Mesendoderm (in vitro differentiated cells): Measurements from ENCODE around the gene SLC25A12.

Source experiments
- DNase-seq: peaks from one replicate; pipeline ENCODE4 v3.0.0; 2013
- H2AK5ac ChIP-seq: 2 replicates; pipeline ENCODE4 v1.6.1; 2013; ENCODE audit warnings: low read length, inconsistent platforms
- H2BK120ac ChIP-seq: 2 replicates; pipeline ENCODE4 v1.6.1; 2013; ENCODE audit warnings: low read depth, mild to moderate bottlenecking, low read length, moderate library complexity, mixed read lengths
- H2BK15ac ChIP-seq: replicated peaks from 2 replicates; pipeline ENCODE4 v1.6.1; 2013; ENCODE audit warnings: low read depth, mild to moderate bottlenecking, moderate library complexity
- H2BK5ac ChIP-seq: 2 replicates; pipeline ENCODE4 v1.6.1; 2013; ENCODE audit warnings: low read length, inconsistent platforms
- H3K18ac ChIP-seq: 2 replicates; pipeline ENCODE4 v1.6.1; 2013; ENCODE audit warnings: mild to moderate bottlenecking, low read length, mixed read lengths
- H3K23ac ChIP-seq: one replicate; pipeline ENCODE4 v1.6.1; 2013; ENCODE audit warnings: low read length
- H3K27ac ChIP-seq: 2 replicates; pipeline ENCODE4 v1.5.1; 2013; ENCODE audit warnings: low read depth, mild to moderate bottlenecking, inconsistent platforms, low read length, moderate library complexity
- H3K27me3 ChIP-seq: 2 replicates; pipeline ENCODE4 v1.6.1; 2013; ENCODE audit warnings: low read length, control low read depth, mild to moderate bottlenecking, inconsistent platforms; ENCODE audit not compliant: insufficient read depth, poor library complexity
- H3K36me3 ChIP-seq: 2 replicates; pipeline ENCODE4 v1.6.1; 2013; ENCODE audit warnings: low read length, inconsistent platforms; ENCODE audit not compliant: control insufficient read depth, insufficient read depth
- H3K4ac ChIP-seq: one replicate; pipeline ENCODE4 v1.6.1; 2013; ENCODE audit warnings: low read depth, mild to moderate bottlenecking, low read length, moderate library complexity
- H3K4me1 ChIP-seq: 2 replicates; pipeline ENCODE4 v1.6.1; 2013; ENCODE audit warnings: low read depth, low read length, inconsistent platforms; ENCODE audit not compliant: control insufficient read depth
- H3K4me2 ChIP-seq: 2 replicates; pipeline ENCODE4 v1.6.1; 2013; ENCODE audit warnings: low read length
- H3K4me3 ChIP-seq: 2 replicates; pipeline ENCODE4 v1.5.1; 2013; ENCODE audit warnings: mild to moderate bottlenecking, low read length
- H3K56ac ChIP-seq: one replicate; pipeline ENCODE4 v1.6.1; 2013; ENCODE audit warnings: low read length
- H3K79me1 ChIP-seq: 2 replicates; pipeline ENCODE4 v1.6.1; 2013; ENCODE audit warnings: low read length, inconsistent platforms
- H3K79me2 ChIP-seq: 2 replicates; pipeline ENCODE4 v1.6.1; 2013; ENCODE audit warnings: mild to moderate bottlenecking, low read length; ENCODE audit not compliant: control insufficient read depth, insufficient read depth
- H3K9ac ChIP-seq: 2 replicates; pipeline ENCODE4 v1.6.1; 2013; ENCODE audit warnings: low read length, inconsistent platforms
- H4K5ac ChIP-seq: one replicate; pipeline ENCODE4 v1.6.1; 2013; ENCODE audit warnings: low read length
- H4K8ac ChIP-seq: one replicate; pipeline ENCODE4 v1.6.1; 2013; ENCODE audit warnings: low read depth, mild to moderate bottlenecking, control low read depth, low read length, moderate library complexity
- WGBS: extraction: QIAGEN DNeasy Blood & Tissue Kit; methylation state at CpG from one replicate; pipeline ENCODE4 v1.1.7; 2013; ENCODE audit warnings: low lambda C conversion rate, missing lambda C conversion rate; ENCODE audit not compliant: insufficient coverage; ENCODE audit errors: extremely low coverage; 5-methylcytosine and 5-hydroxymethylcytosine counted together

SLC25A12 gene

GRCh38 chr2:171864357-171864985, 29.6 kb downstream of the SLC25A12 start:
- Histone ChIP-seq H3K36me3 (no peaks in the 10 kb centered on the region), H2BK15ac (no peak overlapping the region), H2BK5ac (no peak overlapping the region), H2AK5ac (no peak overlapping the region), H3K4me1 (no peaks in the 10 kb centered on the region), H3K27ac (no peak overlapping the region), H3K4ac (no peak overlapping the region), H3K18ac (no peak overlapping the region), H4K5ac (no peak overlapping the region), H3K79me1 (no peaks in the 10 kb centered on the region), H3K23ac (no peak overlapping the region), H3K4me2 (no peak overlapping the region), H3K56ac (no peak overlapping the region), H2BK120ac (no peak overlapping the region), H3K9ac (no peak overlapping the region), H3K79me2 (no peaks in the 10 kb centered on the region), H3K27me3 (no peaks in the 10 kb centered on the region), H4K8ac (no peak overlapping the region), H3K4me3 (no peak overlapping the region)
- WGBS = no CpG with 5 or more reads among the region's 5 CpGs
- no peak for DNase-seq

GRCh38 chr2:171862501-171862900, 31.5 kb downstream of the SLC25A12 start:
- Histone ChIP-seq H4K8ac (no peak overlapping the region), H3K27me3 (no peaks in the 10 kb centered on the region), H2BK120ac (no peak overlapping the region), H4K5ac (no peak overlapping the region), H3K56ac (no peak overlapping the region), H3K4me1 (no peaks in the 10 kb centered on the region), H2BK5ac (no peak overlapping the region), H3K4me3 (no peak overlapping the region), H2AK5ac (no peak overlapping the region), H3K4ac (no peak overlapping the region), H3K4me2 (no peak overlapping the region), H3K9ac (no peak overlapping the region), H3K79me1 (no peaks in the 10 kb centered on the region), H3K18ac (no peak overlapping the region), H3K79me2 (no peaks in the 10 kb centered on the region), H2BK15ac (no peak overlapping the region), H3K27ac (no peak overlapping the region), H3K23ac (no peak overlapping the region), H3K36me3 (no peaks in the 10 kb centered on the region)
- no CpG with 5 or more reads among the region's 3 CpGs for WGBS
- DNase-seq = no peak

GRCh38 chr2:171858397-171858958, 35.6 kb downstream of the SLC25A12 start:
- H3K79me2 ChIP-seq = no peaks in the 10 kb centered on the region
- no peak overlapping the region for H2AK5ac ChIP-seq
- no peak overlapping the region for H3K4ac ChIP-seq
- WGBS = no CpG with 5 or more reads among the region's 2 CpGs
- H3K27ac ChIP-seq = no peak overlapping the region
- no peak overlapping the region for H3K4me3 ChIP-seq
- H3K9ac ChIP-seq = no peak overlapping the region
- no peaks in the 10 kb centered on the region for H3K4me1 ChIP-seq
- no peak overlapping the region for H4K5ac ChIP-seq
- no peak overlapping the region for H2BK15ac ChIP-seq
- no peak overlapping the region for H2BK5ac ChIP-seq
- H4K8ac ChIP-seq = no peak overlapping the region
- no peak for DNase-seq
- H2BK120ac ChIP-seq = no peak overlapping the region
- no peaks in the 10 kb centered on the region for H3K79me1 ChIP-seq
- H3K4me2 ChIP-seq = no peak overlapping the region
- H3K23ac ChIP-seq = no peak overlapping the region
- no peak overlapping the region for H3K18ac ChIP-seq
- H3K27me3 ChIP-seq = no peaks in the 10 kb centered on the region
- H3K56ac ChIP-seq = no peak overlapping the region
- no peaks in the 10 kb centered on the region for H3K36me3 ChIP-seq

- DNase-seq = no peak
- Histone ChIP-seq H3K79me2 (no peaks in the 10 kb centered on the region), H4K8ac (no peak overlapping the region), H4K5ac (no peak overlapping the region), H3K4me1 (no peaks in the 10 kb centered on the region), H3K27ac (no peak overlapping the region), H2BK15ac (no peak overlapping the region), H3K27me3 (no peaks in the 10 kb centered on the region), H3K4me2 (no peak overlapping the region), H2AK5ac (no peak overlapping the region), H3K4me3 (no peak overlapping the region), H3K36me3 (no peaks in the 10 kb centered on the region), H3K9ac (no peak overlapping the region), H3K56ac (no peak overlapping the region), H2BK5ac (no peak overlapping the region), H3K79me1 (no peaks in the 10 kb centered on the region), H2BK120ac (no peak overlapping the region), H3K4ac (no peak overlapping the region), H3K23ac (no peak overlapping the region), H3K18ac (no peak overlapping the region)
- WGBS = no CpG with 5 or more reads among the region's 2 CpGs
Observed at GRCh38 chr2:171855401-171855800, 38.6 kb downstream of the SLC25A12 start.

- no peak overlapping the region for H2BK15ac ChIP-seq
- H2BK5ac ChIP-seq = no peak overlapping the region
- no peak overlapping the region for H3K9ac ChIP-seq
- no peak overlapping the region for H4K5ac ChIP-seq
- H3K56ac ChIP-seq = no peak overlapping the region
- no CpG with 5 or more reads among the region's 1 CpG for WGBS
- H3K4me1 ChIP-seq = no peaks in the 10 kb centered on the region
- no peak overlapping the region for H3K4ac ChIP-seq
- H2AK5ac ChIP-seq = no peak overlapping the region
- no peak overlapping the region for H4K8ac ChIP-seq
- H3K27me3 ChIP-seq = no peaks in the 10 kb centered on the region
- H3K4me2 ChIP-seq = no peak overlapping the region
- no peak for DNase-seq
- H3K79me1 ChIP-seq = no peaks in the 10 kb centered on the region
- no peak overlapping the region for H3K27ac ChIP-seq
- H3K36me3 ChIP-seq = no peaks in the 10 kb centered on the region
- H3K18ac ChIP-seq = no peak overlapping the region
- no peak overlapping the region for H3K23ac ChIP-seq
- H3K4me3 ChIP-seq = no peak overlapping the region
- no peaks in the 10 kb centered on the region for H3K79me2 ChIP-seq
- H2BK120ac ChIP-seq = no peak overlapping the region
Observed at GRCh38 chr2:171852366-171852888, 41.6 kb downstream of the SLC25A12 start.

- no peak overlapping the region for H4K5ac ChIP-seq
- no peak overlapping the region for H2AK5ac ChIP-seq
- no peak overlapping the region for H2BK5ac ChIP-seq
- no peak overlapping the region for H4K8ac ChIP-seq
- H2BK15ac ChIP-seq = no peak overlapping the region
- H3K27ac ChIP-seq = no peak overlapping the region
- H3K18ac ChIP-seq = no peak overlapping the region
- H3K4me2 ChIP-seq = no peak overlapping the region
- H3K9ac ChIP-seq = no peak overlapping the region
- no peak overlapping the region for H3K4me3 ChIP-seq
- no peak overlapping the region for H3K23ac ChIP-seq
- WGBS = no CpG with 5 or more reads among the region's 2 CpGs
- H3K79me1 ChIP-seq = no peaks in the 10 kb centered on the region
- no peaks in the 10 kb centered on the region for H3K79me2 ChIP-seq
- no peak overlapping the region for H3K56ac ChIP-seq
- no peaks in the 10 kb centered on the region for H3K27me3 ChIP-seq
- no peak overlapping the region for H2BK120ac ChIP-seq
- H3K36me3 ChIP-seq = no peaks in the 10 kb centered on the region
- DNase-seq = no peak
- H3K4ac ChIP-seq = no peak overlapping the region
- no peaks in the 10 kb centered on the region for H3K4me1 ChIP-seq
Observed at GRCh38 chr2:171847627-171848026, 46.4 kb downstream of the SLC25A12 start.
